H1 (cell line): ENCODE data around the gene NSA2. TPM values are rescaled to one million over a fixed set of nuclear protein-coding genes. Genes with fewer than 3 reads are reported as not detected.

Experiments used
- CTCF ChIA-PET: fragments of 300-600 bp; sonication (Branson Sonifier 250); formaldehyde crosslinking; loops from one replicate; lab custom pipeline; 2021; ENCODE audit not compliant: partially characterized antibody; lab: Charles Lee
- POLR2A ChIA-PET: fragments of 300-600 bp; sonication (Branson Sonifier 250); formaldehyde crosslinking; loops from one replicate; lab custom pipeline; 2021; ENCODE audit warnings: inconsistent platforms; ENCODE audit not compliant: partially characterized antibody; lab: Charles Lee
- DNase-seq, 2 experiments: peaks; one replicate each; pipeline versions ENCODE4 v3.0.0 to v3.0.0-alpha.2; 2010 to 2022; ENCODE audit warnings: low spot score in 2 of 2, low read depth in 1 of 2, mixed read lengths in 1 of 2
- FAIRE-seq: peaks from 2 replicates; lab custom pipeline; 2011; peaks lifted over from hg19 to GRCh38; lab: Jason Lieb, UNC
- H2AFZ ChIP-seq: 2 replicates; pipeline ENCODE4 v1.8.1; 2012; ENCODE audit warnings: low read length, inconsistent platforms
- H2AK5ac ChIP-seq: 2 replicates; pipeline ENCODE4 v1.6.1; 2013; ENCODE audit warnings: low read depth, low read length
- H2BK120ac ChIP-seq: replicated peaks from 2 replicates; pipeline ENCODE3; 2013; ENCODE audit warnings: low read depth, low read length, inconsistent platforms
- H2BK12ac ChIP-seq: 2 replicates; pipeline ENCODE4 v1.6.1; 2013; ENCODE audit warnings: low read depth, low read length
- H2BK15ac ChIP-seq: 2 replicates; pipeline ENCODE4 v1.6.1; 2013; ENCODE audit warnings: low read length
- H2BK20ac ChIP-seq: 2 replicates; pipeline ENCODE4 v1.6.1; 2013; ENCODE audit warnings: low read length
- H2BK5ac ChIP-seq: 2 replicates; pipeline ENCODE4 v1.6.1; 2013; ENCODE audit warnings: low read depth, low read length
- H3K14ac ChIP-seq: 2 replicates; pipeline ENCODE4 v1.6.1; 2013; ENCODE audit warnings: inconsistent platforms; ENCODE audit not compliant: insufficient read length
- H3K18ac ChIP-seq: 2 replicates; pipeline ENCODE4 v1.6.1; 2013; ENCODE audit warnings: low read length; ENCODE audit errors: extremely low read depth
- H3K23ac ChIP-seq: 2 replicates; pipeline ENCODE4 v1.6.1; 2013; ENCODE audit warnings: inconsistent platforms; ENCODE audit not compliant: insufficient read length
- H3K23me2 ChIP-seq: 2 replicates; pipeline ENCODE4 v1.6.1; 2013; ENCODE audit warnings: low read depth, low read length
- H3K27ac ChIP-seq: 2 replicates; pipeline ENCODE4 v1.6.1; 2011; ENCODE audit warnings: low read depth, low read length, inconsistent platforms
- H3K27me3 ChIP-seq, 4 experiments: replicated peaks in 1 of 4; 1 replicate in 1 of 4; 2 replicates in 3 of 4; pipeline versions ENCODE4 v1.6.1 to v1.8.1; 2011 to 2013; ENCODE audit warnings: low read length in 3 of 4, mild to moderate bottlenecking in 3 of 4, inconsistent platforms in 2 of 4, mixed read lengths in 2 of 4, moderate library complexity in 1 of 4; ENCODE audit not compliant: control insufficient read depth in 3 of 4, insufficient read depth in 3 of 4; ENCODE audit errors: extremely low read depth in 1 of 4
- H3K36me3 ChIP-seq, 4 experiments: 2 replicates each; pipeline versions ENCODE4 v1.6.1 to v1.8.1; 2011 to 2013; ENCODE audit warnings: mild to moderate bottlenecking in 4 of 4, low read length in 3 of 4, moderate library complexity in 2 of 4, control low read depth in 1 of 4, inconsistent platforms in 1 of 4; ENCODE audit not compliant: insufficient read depth in 4 of 4, control insufficient read depth in 2 of 4
- H3K4ac ChIP-seq: replicated peaks from 2 replicates; pipeline ENCODE3; 2013; ENCODE audit warnings: low read length, low read depth, mixed read lengths, inconsistent platforms; ENCODE audit not compliant: insufficient read length
- H3K4me1 ChIP-seq, 4 experiments: replicated peaks in 1 of 4; 1 replicate in 1 of 4; 2 replicates in 3 of 4; pipeline versions ENCODE4 v1.6.1 to v1.8.1; 2011 to 2013; ENCODE audit warnings: low read length in 3 of 4, inconsistent platforms in 2 of 4, mixed read lengths in 1 of 4; ENCODE audit not compliant: insufficient read depth in 4 of 4, control insufficient read depth in 3 of 4
- H3K4me2 ChIP-seq, 2 experiments: 2 replicates each; pipeline versions ENCODE4 v1.6.1 to v1.8.1; 2011 to 2013; ENCODE audit warnings: low read depth in 2 of 2, low read length in 2 of 2, control low read depth in 1 of 2, inconsistent platforms in 1 of 2, mild to moderate bottlenecking in 1 of 2; ENCODE audit not compliant: insufficient read depth in 1 of 2
- H3K4me3 ChIP-seq, 4 experiments: fragments of 200-600, 300-600 bp in 1 of 4; sonication (generic), shearing (Covaris generic), sonication (Bioruptor Twin) in 1 of 4; 2 replicates each; pipeline versions ENCODE4 v1.5.1 to v1.8.1; 2011 to 2016; ENCODE audit warnings: low read length in 4 of 4, low read depth in 3 of 4, control low read depth in 2 of 4, inconsistent platforms in 2 of 4, mild to moderate bottlenecking in 2 of 4, mixed read lengths in 1 of 4, moderate library complexity in 1 of 4; ENCODE audit not compliant: insufficient read depth in 2 of 4; ENCODE audit errors: extremely low read depth in 1 of 4
- H3K56ac ChIP-seq: replicated peaks from 2 replicates; pipeline ENCODE3; 2013; ENCODE audit warnings: low read depth, mild to moderate bottlenecking, mixed read lengths, low read length, inconsistent platforms; ENCODE audit not compliant: insufficient read length
- H3K79me1 ChIP-seq: 2 replicates; pipeline ENCODE4 v1.6.1; 2013; ENCODE audit warnings: low read depth, low read length, control low read depth
- H3K79me2 ChIP-seq, 2 experiments: 2 replicates each; pipeline versions ENCODE4 v1.6.1 to v1.8.1; 2012 to 2013; ENCODE audit warnings: low read length in 2 of 2, mild to moderate bottlenecking in 2 of 2, inconsistent platforms in 1 of 2; ENCODE audit not compliant: insufficient read depth in 2 of 2, control insufficient read depth in 1 of 2
- H3K9ac ChIP-seq, 4 experiments: replicated peaks in 1 of 4; 1 replicate in 1 of 4; 2 replicates in 3 of 4; pipeline versions ENCODE4 v1.6.1 to v1.8.1; 2011 to 2013; ENCODE audit warnings: low read depth in 3 of 4, low read length in 3 of 4, control low read depth in 2 of 4, mild to moderate bottlenecking in 2 of 4, moderate library complexity in 2 of 4, inconsistent platforms in 1 of 4; ENCODE audit errors: extremely low read depth in 1 of 4
- H3K9me3 ChIP-seq, 2 experiments: 2 replicates each; pipeline versions ENCODE4 v1.6.1 to v1.8.1; 2012 to 2013; ENCODE audit warnings: mild to moderate bottlenecking in 2 of 2, moderate library complexity in 2 of 2, control low read depth in 1 of 2, inconsistent platforms in 1 of 2, low read depth in 1 of 2, low read length in 1 of 2, mixed read lengths in 1 of 2; ENCODE audit not compliant: insufficient read depth in 2 of 2
- H4K20me1 ChIP-seq, 2 experiments: replicated peaks in 1 of 2; 2 replicates each; pipeline versions ENCODE3 to v1.8.1; 2011 to 2013; ENCODE audit warnings: inconsistent platforms in 2 of 2, low read length in 2 of 2, mild to moderate bottlenecking in 1 of 2; ENCODE audit not compliant: insufficient read depth in 2 of 2, control insufficient read depth in 1 of 2
- H4K5ac ChIP-seq: 2 replicates; pipeline ENCODE4 v1.6.1; 2013; ENCODE audit warnings: low read length, low read depth, mixed read lengths, inconsistent platforms; ENCODE audit not compliant: insufficient read length
- H4K8ac ChIP-seq: 2 replicates; pipeline ENCODE4 v1.8.0; 2013; ENCODE audit warnings: mild to moderate bottlenecking, moderate library complexity, low read length, inconsistent platforms; ENCODE audit not compliant: insufficient read depth; ENCODE audit errors: extremely low read depth
- H4K91ac ChIP-seq: replicated peaks from 2 replicates; pipeline ENCODE3; 2013; ENCODE audit warnings: low read length, mixed read lengths, inconsistent platforms; ENCODE audit not compliant: insufficient read length
- ATF3 ChIP-seq: IDR thresholded peaks from 2 replicates; pipeline ENCODE4 v1.6.1; 2011; ENCODE audit warnings: low read depth, mild to moderate bottlenecking, low read length; ENCODE audit not compliant: insufficient read depth
- BRCA1 ChIP-seq: IDR thresholded peaks from 2 replicates; pipeline ENCODE4 v1.6.1; 2012; ENCODE audit warnings: low read depth, low read length, improper control_type of control experiment
- KDM1A ChIP-seq: fragments of 200-600, 300-600 bp; sonication (generic); IDR thresholded peaks from 2 replicates; pipeline ENCODE4 v1.7.1; 2016; ENCODE audit warnings: mild to moderate bottlenecking, low read length, borderline replicate concordance
- KDM4A ChIP-seq: IDR thresholded peaks from one replicate; pipeline ENCODE4 v1.7.1; 2012; ENCODE audit warnings: low read depth, mild to moderate bottlenecking, moderate library complexity, low read length, inconsistent platforms; ENCODE audit not compliant: severe bottlenecking
- WGBS, 2 experiments: shearing (Covaris generic) in 1 of 2; methylation state at CpG; one replicate each; pipeline versions ENCODE4 v1.1.6 to v1.1.7; 2013 to 2015; ENCODE audit warnings: low lambda C conversion rate in 2 of 2, mixed read lengths in 2 of 2, inconsistent platforms in 1 of 2, low coverage in 1 of 2, missing lambda C conversion rate in 1 of 2; ENCODE audit not compliant: insufficient replicate concordance in 2 of 2, insufficient coverage in 1 of 2, insufficient read length in 1 of 2; ENCODE audit errors: extremely low coverage in 1 of 2, missing lambda C conversion rate in 1 of 2; 5-methylcytosine and 5-hydroxymethylcytosine counted together
- polyA plus RNA-seq, 7 experiments: library from polyadenylated mRNA; depleted of rRNA in 3 of 7; stranded (reverse) in 5 of 7; unstranded in 2 of 7; fragments of >200 nt in 5 of 7; fragments of 200-250 nt in 2 of 7; gene quantifications; 1 replicate in 5 of 7; 2 replicates in 1 of 7; 4 replicates in 1 of 7; pipeline versions ENCODE4 v1.2.1 to v1.2.3, GENCODE V29; 2011 to 2013; ENCODE audit warnings: missing spikeins in 2 of 7, mixed read lengths in 2 of 7
- total RNA-seq: library from RNA; stranded (reverse); fragmentation: NEBNext Ultra II Directional; extraction: Animal tissue kit (Norgen Biotek cat#: 25700); gene quantifications from 2 replicates; pipeline ENCODE4 v1.2.1, GENCODE V29; 2021

The NSA2 gene
- total and polyA plus RNA-seq, 2 of the 8 experiments (the other 6 are each of a cell fraction or from before 2014, with no cell fraction given): 17.0 to 68.7 TPM

- Histone ChIP-seq H3K4me1 (peaks cover 0 to 4% (median 0%) of the 10 kb centered on the region in 4 experiments; a peak in 1 of 7 replicates), H2BK12ac (no peak overlapping the region), H4K20me1 (peaks cover 0 to 3% of the 10 kb centered on the region in 2 experiments), H4K91ac (no peak overlapping the region), H4K5ac (no peak overlapping the region), H3K4me3 (no peak overlapping the region), H3K9ac (no peak overlapping the region), H2BK5ac (no peak overlapping the region), H3K23ac (no peak overlapping the region), H3K4me2 (no peak overlapping the region), H3K18ac (no peak overlapping the region), H3K9me3 (no peaks in the 10 kb centered on the region), H3K56ac (no peak overlapping the region), H4K8ac (no peak overlapping the region), H3K4ac (no peak overlapping the region), H2BK15ac (no peak overlapping the region), H2BK20ac (no peak overlapping the region), H2BK120ac (no peak overlapping the region), H3K14ac (no peak overlapping the region), H3K36me3 (peaks cover 5 to 61% (median 30%) of the 10 kb centered on the region in 4 experiments), H3K27me3 (no peaks in the 10 kb centered on the region), H3K27ac (no peak overlapping the region), H3K79me1 (peaks cover 3% of the 10 kb centered on the region; the same call in 1 of the 2 replicates), H2AK5ac (no peak overlapping the region), H3K79me2 (peaks cover 8 to 13% of the 10 kb centered on the region in 2 experiments), H2AFZ (no peak overlapping the region), H3K23me2 (no peaks in the 10 kb centered on the region; the same call in 1 of the 2 replicates)
- CTCF ChIA-PET: interaction anchor here (0.6 kb wide), 1 partner anchor 156 kb away, joined by 3 read pairs; no protein-coding TSS in a partner anchor
- TF ChIP-seq KDM1A: no peak
- TF ChIP-seq KDM4A: no peak
- TF ChIP-seq BRCA1: no peak
- TF ChIP-seq ATF3: no peak
- no peak for FAIRE-seq
- WGBS, 2 experiments: 94% methylated on average over 7 of the region's 7 CpGs; no CpG with 5 or more reads in 1 of the 2 experiments
- POLR2A ChIA-PET: interaction anchor here (0.6 to 1.9 kb wide), 7 partner anchors 8 to 87 kb away, joined by 3 to 5 read pairs (median 4); partner anchors contain the start of gene HEXB
- no peak for DNase-seq
Observed at GRCh38 chr5:74772359-74772758, 5.3 kb downstream of the NSA2 start.
